ENCODE data around the gene PDE7B.

- TF ChIP-seq CTCF (IDR thresholded peaks at IDR 0.05) (no peak; the same call in 1 of the 2 replicates), REST (IDR thresholded peaks at IDR 0.05; ENCODE audit: insufficient read depth in 1 of 2, low read depth in 2 of 2, low read length in 1 of 2) (no peak), POLR2AphosphoS5 (IDR thresholded peaks at IDR 0.05; ENCODE audit: low read depth, low read length) (no peak), SIN3A (IDR thresholded peaks at IDR 0.05; ENCODE audit: borderline replicate concordance, insufficient read depth, low read depth, low read length) (no peak), TCF7L2 (IDR thresholded peaks at IDR 0.05; ENCODE audit: low read depth, low read length) (no peak)
Observed at GRCh38 chr6:136201732-136202131, 350.2 kb downstream of the PDE7B start.

Data from Panc1 (cell line).